ENCODE results near the gene CEP78.
"Not testable (repeated sequence)": the region's sequence is repeated elsewhere in the genome, so short reads cannot be mapped to it uniquely, and the experiment has no call there.

CEP78 gene

DNA sequence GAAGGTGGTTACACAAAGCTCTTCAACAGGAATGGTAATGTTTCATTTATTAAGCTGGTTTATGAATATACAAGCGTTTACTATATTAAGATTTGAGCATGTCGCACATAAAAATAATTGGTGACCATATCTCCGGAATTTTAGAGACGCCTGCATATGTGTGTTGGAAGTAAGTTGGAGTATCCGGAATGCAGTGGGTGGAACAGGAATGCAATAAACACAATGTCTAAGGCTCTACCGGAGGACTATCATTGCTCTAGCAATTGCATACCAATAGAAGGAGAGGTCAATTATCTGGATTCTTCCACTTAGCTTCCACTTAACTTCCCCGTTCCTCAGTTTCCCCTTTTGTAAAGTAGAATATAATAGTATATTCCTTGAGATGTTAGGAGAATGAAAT lies 1.1 kb upstream of the CEP78 start:
- DNase-seq (ENCODE audit: low read depth in 2 of 2): no peak

DNA sequence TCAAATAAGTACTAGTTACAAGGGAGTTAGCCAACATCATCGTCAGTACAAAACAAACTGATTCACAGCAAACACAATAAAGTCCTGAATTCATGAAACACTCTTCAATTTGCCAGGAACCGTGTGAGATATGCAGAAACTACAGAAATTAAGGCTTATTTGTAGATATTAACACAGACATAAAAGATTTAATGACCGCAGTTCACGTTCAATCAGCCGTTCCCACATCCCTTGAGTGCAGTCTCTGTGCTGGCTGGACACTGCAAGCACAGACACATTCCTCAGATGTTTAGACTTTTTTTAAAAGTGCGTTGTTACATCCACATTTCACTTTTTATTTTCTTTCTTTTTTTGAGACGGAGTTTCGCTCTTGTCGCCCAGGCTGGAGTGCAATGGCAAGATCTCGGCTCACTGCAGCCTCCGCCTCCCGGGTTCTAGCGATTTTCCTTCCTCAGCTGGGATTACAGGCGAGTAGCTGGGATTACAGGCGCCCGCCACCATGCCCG lies 566 bp upstream of the CEP78 start:
- DNase-seq (ENCODE audit: low read depth in 2 of 2): no peak

DNA sequence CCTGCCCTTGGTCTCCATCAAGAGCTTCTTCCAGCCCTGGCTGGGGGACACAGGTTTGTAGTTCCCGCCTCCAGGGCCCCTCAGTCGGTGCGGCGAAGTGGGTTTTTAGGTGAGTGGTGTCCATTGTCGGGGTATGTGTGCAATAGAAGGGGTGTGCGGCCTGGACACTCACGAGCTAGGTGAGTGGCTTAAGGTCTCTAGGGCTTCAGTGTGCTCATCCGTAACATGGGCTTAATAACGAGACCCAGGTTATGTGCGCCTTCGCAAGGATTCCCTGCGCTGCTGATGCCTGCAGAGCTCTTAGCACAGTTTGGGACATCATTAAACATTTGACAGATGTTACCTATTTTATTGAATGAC lies 656 bp downstream of the CEP78 start:
- DNase-seq (ENCODE audit: low read depth in 2 of 2): no peak

DNA sequence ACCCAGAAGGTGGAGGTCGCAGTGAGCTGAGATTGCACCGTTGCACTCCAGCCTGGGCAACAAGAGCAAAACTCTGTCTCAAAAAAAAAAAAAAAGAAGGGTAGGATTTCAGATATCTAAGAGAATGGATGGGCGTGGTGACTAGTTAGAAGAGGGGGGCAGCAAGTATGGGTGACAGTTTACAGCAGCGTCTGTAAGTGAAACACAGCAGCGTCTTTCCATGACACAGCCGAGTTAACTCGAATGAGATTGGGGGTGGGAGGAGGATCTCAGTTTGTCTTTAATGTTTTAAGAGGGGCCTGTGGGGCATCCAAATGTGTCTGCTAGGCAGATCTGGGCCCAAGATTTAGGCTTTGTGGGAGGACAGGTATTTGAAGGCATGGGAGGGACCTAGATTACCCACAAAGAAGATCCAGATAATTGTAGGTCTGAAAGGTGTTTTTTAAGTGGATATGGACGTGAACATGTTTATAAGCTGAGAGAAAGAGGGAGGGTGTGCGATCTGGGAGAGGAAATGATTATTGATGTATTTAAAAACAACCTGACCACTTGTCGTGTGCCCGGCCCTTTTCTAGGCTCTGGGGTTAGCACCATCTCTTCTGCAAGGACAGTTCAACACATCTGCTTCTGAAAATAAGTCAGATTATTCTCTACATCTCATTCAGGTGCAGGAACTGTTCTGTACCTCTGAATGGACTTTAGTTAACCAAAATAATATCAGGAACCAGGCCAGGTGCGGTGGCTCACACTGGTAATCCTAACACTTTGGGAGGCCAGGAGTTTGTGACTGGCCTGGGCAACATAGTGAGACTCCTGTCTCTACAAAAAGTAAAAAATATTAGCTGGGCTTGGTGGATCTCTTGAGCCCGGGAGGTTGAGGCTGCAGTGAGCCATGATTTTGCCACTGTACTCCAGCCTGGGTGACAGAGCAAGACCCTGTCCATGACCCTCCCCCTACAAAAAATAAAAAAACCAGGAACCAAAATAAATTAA lies 2.5 kb downstream of the CEP78 start:
- no peak for DNase-seq (ENCODE audit: low read depth in 2 of 2)

DNA sequence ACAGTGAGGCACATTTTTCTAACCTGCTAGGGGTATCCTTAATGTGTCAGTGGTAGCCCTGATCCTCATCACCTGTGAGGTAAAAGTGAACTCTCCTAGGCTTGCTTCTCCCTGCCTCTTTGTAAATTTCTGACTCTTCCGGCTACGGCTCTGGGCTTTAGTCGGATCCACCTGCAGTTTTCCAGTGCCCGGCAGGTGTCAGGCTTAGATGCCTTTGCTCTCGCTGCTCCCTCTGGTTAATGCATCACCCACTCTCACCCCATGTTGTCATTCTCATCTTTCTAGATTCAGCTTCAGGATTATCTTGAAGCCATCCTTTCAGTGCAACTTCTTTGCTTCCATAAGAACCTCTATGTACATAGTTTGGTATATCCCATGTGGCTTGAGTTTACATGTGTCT lies 3.6 kb downstream of the CEP78 start:
- DNase-seq (ENCODE audit: low read depth in 2 of 2): no peak

DNA sequence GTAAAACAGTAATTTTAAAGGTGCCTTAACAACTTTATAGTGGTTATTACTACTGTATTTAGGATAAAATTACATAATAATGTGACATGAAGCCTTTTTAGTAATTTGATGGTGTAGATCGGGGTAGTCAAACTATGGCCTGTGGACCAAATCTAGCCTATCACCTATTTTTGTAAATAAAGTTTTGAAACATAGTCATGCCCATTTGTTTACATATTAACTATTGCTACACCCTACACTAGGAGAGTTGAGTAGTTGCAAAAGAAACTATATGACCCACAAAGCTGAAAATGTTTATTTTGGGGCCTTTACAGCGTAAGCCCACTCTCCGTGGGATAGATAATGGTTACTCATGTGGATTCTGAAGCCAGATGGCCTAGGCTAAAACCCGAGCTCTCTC lies 6.2 kb downstream of the CEP78 start:
- DNase-seq (ENCODE audit: low read depth in 2 of 2): no peak

DNA sequence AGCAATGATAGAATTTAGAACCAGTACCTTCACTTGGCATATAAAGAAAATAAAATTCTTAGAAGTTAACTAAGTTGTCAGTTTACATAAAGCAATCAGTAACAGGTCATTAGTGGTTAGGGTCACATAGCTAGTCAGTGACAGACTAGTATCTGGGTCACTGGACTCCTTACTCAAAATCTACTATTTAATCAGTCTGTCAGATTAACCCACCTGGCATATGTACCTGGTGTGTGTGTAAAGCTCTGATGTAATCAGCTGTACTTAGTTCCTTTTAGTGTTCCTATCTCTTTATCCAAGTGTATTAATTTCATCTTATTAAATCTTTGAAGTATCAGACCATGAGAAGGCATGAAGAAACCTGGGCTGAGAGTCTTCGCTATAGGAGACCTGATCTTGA lies 7.3 kb downstream of the CEP78 start:
- DNase-seq (ENCODE audit: low read depth in 2 of 2): no peak

DNA sequence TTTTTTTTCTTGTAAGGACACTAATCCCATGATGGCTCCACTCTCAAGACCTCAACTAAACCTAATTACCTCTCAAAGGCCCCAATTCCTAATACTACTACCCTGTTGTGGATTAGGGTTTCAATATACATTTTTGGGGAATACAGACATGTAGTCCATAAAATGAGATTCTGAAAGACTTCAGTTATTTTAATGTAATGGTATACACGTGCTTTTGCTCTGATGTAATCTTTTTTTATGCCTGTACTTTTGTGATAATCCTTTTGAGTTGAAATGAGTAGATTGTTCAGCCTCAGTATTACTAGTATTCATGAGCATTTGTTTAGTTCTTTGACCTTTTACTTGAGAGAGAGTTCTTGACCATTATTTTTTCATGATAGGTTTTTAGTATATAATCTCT lies 9.5 kb downstream of the CEP78 start:
- no peak for DNase-seq (ENCODE audit: low read depth in 2 of 2)

DNA sequence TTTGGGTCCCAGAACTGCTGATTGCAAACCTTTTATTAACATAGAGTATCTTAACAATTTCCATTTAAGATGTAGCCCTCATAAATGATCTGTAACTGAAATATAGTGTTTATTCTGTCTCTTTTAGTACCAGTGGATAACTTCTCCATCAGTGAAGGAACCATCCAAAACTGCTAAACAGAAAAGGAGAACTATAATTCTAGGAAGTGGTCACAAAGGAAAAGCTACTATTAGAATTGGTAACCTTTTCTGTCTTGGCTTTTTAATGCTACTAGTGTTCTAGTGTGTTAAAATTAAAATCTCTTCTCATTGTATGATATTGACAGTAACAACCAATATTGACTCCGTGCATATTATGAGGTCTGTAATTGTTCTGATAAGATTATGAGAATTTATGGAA lies 12.8 kb downstream of the CEP78 start:
- DNase-seq (ENCODE audit: low read depth in 2 of 2): no peak

DNA sequence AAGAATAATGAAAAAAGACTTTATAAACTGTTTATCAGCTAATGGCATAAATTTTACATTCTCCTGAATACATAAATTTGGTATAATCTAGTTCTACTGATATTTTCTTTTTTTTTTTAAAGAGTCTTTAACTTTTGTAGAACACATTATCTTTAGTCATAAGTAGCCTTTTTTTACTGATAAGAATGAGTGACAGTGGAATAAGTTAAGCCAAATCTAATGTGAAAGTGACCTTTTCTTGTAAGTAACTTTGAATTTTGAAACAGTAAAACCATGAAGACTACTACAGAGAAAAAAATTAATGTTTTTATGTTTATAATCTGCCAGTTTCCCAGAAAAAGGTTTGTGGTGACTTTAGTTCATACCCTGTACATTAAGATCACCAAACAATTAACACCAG lies 13.7 kb downstream of the CEP78 start:
- DNase-seq (ENCODE audit: low read depth in 2 of 2): no peak

DNA sequence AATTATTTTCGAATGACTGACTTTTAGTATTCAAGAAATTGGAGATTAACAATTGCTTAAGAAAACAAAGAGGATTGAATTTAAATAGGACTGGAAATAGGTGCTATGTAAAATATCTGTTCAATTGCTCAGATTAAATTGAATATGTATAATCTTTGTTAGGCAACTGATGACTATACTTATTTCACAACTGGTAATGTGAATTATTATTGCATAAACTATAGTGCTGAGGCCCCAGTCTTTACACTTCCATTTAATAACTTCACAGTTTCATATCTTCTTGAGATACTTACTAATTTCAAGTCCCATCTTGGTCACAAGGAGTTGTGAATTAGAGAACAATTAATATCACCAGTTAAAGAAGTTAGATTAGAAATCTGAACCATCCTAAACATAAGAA lies 16.7 kb downstream of the CEP78 start:
- DNase-seq (ENCODE audit: low read depth in 2 of 2): no peak

DNA sequence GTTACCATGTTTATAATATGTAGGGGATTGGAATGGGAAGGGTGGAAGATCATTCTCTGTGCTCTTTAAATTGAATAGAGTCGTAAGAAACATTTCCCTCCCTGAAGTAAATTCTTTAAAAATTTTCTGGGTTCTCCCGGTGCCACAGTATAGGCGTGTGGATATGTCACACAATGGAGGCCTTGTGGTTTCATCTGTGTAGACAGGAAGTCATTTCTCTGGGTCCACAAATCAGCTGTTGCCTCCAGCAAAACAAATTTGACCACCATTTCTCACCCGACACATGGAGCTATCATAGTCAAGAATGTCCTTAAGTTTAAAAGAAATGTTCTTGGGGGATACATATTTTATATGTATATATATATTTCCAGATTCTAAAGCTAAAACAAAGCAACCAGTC lies 17.4 kb downstream of the CEP78 start:
- DNase-seq (ENCODE audit: low read depth in 2 of 2): no peak

DNA sequence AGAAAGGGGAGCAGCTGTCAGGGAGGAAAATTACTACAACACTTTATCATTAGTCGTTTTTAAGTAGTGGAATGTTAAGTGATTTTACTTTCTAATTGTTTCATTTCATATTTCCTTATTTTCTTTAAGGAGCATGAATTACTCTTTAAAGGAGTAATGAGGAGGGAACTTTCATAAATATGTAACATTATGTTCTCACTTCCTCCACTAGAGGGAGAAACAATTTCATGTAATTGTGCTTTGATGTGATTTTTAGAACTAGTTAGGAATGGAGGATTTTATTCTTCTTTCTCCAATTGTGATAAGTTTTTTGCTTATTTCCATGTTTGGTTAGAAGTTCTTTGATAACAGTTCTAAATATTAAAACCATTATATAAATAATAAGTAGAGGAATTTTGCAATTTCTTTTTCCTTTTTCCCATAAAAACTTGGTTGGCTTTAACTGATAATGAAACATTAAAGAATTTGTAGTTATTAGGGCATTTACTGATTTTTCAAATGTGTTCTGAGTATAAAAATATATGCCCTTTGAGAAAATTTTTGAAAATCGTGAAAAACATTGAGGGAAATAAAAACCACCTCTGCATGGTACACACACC lies 25.6 kb downstream of the CEP78 start:
- DNase-seq (ENCODE audit: low read depth in 2 of 2): no peak

DNA sequence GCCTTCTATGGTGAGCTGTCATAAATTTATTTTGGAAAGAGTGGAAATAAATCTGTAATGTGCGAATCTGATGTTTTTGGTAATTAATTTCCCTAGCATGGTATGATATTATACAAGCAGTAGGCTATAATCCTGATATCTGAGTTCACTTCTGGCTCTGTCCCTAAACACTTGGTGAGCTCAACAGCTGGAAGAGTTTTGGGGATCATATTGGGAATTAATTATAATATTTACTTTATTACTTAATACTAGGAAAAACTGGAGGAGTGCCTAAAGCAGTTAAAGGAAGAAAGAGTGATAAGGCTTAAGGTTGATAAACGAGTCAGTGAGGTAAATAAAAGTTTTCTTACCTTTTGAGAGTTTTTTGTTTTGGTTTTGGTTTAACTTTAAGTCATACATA lies 26.8 kb downstream of the CEP78 start:
- DNase-seq (ENCODE audit: low read depth in 2 of 2): no peak

DNA sequence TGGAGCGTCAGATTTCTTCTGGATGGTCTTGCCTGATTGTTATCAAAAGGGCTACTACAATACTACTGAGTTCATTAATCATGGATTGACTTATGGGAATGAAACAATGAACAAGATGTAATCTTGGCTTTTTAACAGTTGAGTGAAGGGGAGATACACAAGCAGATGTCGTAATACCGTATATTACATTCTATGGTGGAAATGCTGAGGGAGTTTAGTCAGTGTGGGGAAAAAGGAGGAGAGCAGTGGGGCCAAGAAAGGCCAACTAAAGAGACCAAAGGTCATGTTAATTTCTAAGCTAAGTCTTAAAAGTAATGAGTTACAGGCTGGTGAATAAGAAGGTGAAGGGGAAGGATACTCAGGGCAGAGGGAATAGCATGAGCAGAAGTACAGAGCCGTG lies 32.0 kb downstream of the CEP78 start:
- DNase-seq (ENCODE audit: low read depth in 2 of 2): no peak

DNA sequence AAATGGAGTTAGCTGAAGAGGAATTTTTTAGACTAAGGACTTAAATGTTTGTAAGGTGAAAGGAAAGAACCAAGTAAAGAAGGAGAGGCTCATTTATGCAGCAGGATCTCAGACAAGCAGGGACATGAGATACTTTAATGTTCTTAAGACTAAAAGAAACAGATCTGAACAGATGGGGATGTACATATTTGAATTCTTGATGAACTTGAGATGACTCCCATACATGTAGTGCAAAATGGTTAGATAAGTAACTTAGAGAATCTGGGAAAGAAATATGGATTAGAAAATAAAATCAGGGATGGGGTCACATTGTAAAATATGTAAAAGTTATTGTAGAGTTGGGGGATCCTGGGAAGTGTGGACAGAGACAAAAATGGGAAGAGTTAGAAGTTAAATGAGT lies 33.9 kb downstream of the CEP78 start:
- no peak for DNase-seq (ENCODE audit: low read depth in 2 of 2)

DNA sequence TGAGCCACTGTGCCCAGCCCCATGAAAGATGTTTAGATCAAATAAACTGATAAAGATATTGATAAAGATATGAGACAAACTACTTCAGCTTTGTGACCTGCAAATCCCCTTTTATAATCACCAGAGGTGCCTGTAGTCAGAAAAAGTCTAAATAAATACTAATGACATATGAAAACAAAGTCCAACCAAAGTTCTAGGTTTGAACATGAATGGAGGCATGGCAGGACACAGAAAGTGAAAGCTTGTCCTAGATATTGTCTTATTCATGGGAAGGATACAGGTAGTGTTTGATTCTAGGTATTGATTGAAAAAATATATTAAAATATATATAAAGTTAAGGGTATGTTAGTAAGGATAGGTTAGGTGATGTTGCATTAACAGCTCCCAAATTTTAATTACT lies 36.4 kb downstream of the CEP78 start:
- no peak for DNase-seq (ENCODE audit: low read depth in 2 of 2)

DNA sequence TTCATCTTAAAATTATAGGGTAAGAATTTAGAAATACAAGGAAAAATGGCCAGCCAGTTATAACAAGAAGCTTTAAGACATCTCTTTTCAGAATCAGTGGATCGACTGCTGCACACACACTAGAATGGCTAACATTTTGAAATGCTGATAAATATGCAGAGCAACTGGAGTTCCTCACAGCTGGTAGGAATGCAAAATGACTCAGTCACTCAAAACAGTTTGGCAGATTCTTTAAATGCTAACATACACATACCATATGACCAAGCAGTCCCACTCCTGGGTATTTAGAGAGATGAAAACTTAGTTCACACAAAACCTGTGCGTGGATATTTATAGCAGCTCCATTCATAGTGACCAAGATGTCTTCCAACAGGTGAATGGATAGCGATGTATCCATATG lies 37.9 kb downstream of the CEP78 start:
- no peak for DNase-seq (ENCODE audit: low read depth in 2 of 2)

DNA sequence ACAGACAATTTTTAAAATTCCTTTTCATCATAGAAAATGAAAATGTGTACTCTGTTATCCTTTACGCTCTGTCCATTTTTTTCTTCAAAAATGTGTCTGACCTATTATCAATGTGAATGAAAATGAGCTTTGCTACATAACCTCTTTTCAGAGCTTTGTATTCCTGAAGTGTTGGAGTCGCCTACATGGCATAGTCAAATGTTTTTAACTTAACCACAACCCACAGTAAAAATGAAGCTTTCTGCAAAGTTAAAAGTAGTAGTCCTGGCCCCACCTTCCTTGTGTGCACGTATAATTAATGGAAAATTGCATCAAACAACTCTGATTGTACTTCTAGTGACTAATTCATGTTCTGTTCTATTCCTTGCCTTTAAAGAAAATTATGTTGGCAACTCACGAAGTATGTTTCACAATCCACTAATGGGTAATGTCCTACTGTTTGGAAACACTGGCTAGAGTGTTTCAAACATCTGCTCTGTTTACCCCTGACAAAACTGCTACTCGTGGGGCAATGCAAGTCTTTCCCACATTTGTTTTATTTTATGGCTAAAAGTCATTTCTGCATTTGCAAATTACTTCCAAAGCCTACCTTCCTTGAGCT lies 42.4 kb downstream of the CEP78 start:
- no peak for DNase-seq (ENCODE audit: low read depth in 2 of 2)

DNA sequence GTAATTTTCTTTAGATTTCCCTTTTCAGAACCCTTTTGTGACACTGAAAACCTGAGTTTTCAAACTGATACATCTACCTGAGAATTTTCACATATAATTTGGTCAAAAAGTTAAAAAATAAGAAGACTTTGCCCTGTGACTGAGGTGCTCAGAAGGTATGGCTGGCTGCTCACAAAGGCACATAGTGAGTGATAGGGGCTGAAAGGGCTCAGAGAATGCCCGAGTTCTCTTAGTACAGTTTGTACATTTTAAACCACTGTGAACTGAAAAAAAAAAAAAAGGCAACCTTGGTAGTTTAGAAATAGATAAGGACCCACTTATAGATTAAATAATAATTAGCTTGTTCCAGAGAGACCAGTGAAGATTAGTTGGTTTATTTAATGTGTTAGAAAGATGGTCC lies 42.9 kb downstream of the CEP78 start:
- DNase-seq (ENCODE audit: low read depth in 2 of 2): no peak

DNA sequence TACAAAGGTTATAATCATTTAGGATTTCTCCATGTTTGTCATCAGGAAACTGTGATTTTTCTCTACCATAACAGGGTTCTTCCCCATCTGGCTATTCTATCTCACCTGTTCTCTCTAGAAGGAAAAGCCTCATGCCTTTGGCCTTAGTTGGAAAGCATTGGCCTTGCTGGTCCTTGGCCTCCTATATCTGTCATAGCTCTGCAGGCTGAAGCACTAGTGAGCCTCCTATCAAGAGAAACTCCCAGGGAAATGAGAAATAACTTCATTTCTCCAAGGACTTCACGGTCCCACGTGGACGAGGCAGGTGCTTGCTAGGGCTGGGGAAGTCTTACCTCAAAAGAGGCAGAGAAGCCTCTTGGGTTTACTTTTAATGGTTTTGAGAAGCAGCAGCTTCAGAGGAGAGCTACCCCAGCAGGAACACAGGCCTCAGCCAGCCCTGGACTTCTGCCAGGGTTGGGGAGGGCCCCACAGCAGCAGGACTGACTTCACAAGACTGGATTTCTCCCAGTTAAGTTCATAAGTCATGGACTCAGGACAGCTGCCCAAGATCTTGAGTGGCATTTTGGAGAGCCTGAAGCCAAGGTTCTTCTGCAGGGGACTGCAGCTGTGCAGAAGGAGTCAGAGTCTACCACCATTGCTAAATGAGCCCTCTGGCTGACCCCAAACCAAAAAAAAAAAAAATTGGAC lies 45.2 kb downstream of the CEP78 start:
- DNase-seq (ENCODE audit: low read depth in 2 of 2): no peak

DNA sequence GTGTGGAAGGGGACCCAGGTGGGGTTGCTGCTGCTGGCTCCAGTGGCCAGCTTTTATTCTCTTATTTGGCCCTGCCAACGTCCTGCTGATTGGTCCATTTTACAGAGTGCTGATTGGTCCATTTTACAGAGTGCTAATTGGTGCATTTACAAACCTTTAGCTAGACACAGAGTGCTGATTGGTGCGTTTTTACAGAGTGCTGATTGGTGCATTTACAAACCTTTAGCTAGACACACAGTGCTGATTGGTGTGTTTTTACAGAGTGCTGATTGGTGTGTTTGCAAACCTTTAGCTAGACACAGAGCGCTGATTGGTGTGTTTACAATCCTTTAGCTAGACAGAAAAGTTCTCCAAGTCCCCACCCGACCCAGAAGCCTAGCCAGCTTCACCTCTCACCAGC lies 48.3 kb downstream of the CEP78 start:
- not testable (repeated sequence) for DNase-seq (ENCODE audit: low read depth in 2 of 2)

Measured in stimulated activated CD4-positive, alpha-beta T cell treated with anti-CD3 and anti-CD28 coated beads, Interleukin-1b, Interleukin-23, amount 100 ng/mL, for 4 hours (primary cell).